HG02970 (cell line): ENCODE measurements around the gene LOXL3.
"Not testable (repeated sequence)": the region's sequence is repeated elsewhere in the genome, so short reads cannot be mapped to it uniquely, and the experiment has no call there.

Source experiments
- ATAC-seq: cut with Tn5 transposase; IDR thresholded peaks from one replicate; pipeline ENCODE4 v1.9.1; 2021; ENCODE audit warnings: mild to moderate bottlenecking, moderate library complexity, moderate number of reproducible peaks; ENCODE audit not compliant: unreplicated experiment, low FRiP score

The LOXL3 gene

GRCh38 chr2:74496997-74497776, 56.6 kb downstream of the LOXL3 start:
- no peak for ATAC-seq

DNA sequence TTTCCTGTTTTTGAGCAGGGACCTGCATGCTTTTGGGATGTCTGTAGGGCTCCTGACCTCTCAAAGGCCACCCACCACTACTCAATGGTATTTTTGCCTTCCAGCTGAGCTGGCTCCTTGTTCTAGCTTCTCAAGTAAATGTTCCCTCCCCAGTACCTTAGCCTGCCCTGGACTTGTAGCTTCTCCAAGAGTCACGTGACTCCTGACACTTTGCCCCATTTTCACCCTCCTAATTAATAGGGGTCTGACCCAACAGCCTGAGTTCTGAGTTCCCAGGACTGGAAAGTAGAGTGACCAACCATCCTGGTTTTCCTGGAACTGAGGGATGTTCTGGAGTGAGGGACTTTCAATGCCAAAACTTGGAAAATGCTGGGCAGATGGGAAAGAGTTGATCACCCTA, 58.3 kb downstream of the LOXL3 start:
- no peak for ATAC-seq

DNA sequence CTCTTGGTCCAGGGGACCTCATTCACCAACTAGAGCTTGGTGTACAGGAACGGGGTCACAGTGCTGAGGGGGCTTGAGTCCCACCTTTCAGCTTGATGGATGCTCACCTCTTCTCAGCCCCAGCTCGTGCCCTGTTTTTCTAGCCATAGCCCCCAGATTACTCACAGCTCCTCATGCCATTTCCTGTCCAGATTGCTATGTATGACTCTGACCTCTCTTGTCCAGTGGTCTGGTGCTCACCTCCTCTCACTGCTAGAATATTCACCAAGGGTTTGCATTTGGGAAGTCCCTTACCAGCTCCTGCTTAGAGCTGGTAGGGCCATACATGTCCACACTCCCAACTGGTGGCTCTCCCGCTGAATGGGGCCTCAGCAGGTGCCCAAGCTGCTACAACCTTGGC, 60.2 kb downstream of the LOXL3 start:
- no peak for ATAC-seq

GRCh38 chr2:74491648-74492544, 61.8 kb downstream of the LOXL3 start:
- no peak for ATAC-seq

- ATAC-seq: no peak
Measured at GRCh38 chr2:74489906-74490305, 63.8 kb downstream of the LOXL3 start.

DNA sequence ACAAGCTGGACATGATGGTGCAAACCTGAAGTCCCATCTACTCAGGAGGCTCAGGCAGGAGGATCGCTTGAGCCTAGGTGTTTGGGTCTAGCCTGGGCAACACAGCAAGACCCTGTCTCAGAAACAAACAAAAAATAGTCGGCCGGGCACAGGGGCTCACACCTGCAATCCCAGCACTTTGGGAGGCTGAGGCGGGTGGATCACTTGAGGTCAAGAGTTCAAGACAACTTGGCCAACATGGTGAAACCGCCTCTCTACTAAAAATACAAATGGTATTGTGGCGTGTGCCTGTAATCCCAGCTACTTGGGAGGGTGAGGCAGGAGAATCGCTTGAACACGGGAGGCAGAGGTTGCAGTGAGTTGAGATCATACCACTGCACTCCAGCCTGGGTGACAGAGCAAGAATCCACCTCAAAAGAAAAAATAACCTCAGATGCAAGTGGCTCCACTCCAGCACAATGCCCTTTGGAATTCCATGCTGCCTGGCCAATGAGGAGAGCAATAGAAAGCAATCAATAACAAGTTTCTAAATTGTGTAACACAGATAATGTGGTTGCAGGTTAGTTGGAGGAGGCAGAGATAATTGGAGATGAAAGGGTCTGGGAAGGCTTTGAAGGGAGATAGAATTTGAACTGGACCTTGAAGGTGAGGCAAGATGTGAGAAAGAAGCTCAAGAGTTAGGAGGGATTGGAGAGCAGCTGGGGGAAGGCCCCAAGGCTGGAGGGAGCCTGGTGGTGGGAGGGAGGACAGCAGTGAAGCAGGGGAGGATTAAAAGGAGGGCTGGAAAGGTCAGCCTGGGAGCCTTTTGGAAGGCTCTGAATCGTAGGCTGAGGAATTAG, 64.9 kb downstream of the LOXL3 start:
- no peak for ATAC-seq

DNA sequence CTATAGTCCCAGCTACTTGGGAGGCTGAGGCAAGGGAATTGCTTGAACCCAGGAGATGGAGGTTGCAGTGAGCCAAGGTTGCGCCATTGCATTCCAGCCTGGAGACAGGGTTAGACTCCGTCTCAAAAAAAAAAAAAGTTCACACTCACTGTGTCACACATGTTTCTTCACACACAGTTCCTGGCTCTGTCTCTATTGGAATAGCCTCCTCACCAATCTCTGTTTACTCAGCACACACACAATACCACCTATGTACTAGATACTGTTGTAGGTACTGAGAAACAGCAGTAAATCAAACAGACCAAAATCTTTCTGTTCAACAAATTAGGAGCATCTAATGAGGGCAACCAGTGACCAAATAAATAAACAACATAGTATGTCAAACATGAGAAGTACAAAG, 67.6 kb downstream of the LOXL3 start:
- no peak for ATAC-seq

DNA sequence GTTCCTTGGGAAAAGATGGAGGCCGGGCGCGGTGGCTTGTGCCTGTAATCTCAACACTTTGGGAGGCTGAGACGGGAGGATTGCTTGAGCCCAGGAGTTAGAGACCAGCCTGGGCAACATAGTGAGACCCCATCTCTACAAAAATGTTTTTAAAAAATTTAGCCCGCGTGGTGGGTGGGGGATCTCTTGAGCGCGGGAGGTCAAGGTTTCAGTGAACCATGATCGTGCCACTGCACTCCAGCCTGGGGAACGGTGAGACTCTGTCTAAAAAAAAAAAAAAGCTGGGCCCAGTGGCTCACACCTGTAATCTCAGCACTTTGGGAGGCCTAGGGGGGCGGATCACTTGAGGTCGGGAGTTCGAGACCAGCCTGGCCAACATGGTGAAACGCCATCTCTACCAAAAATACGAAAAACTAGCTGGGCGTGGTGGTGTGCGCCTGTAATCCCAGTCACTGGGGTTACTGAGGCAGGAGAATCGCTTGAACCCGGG, 70.0 kb downstream of the LOXL3 start:
- ATAC-seq: not testable (repeated sequence)

GRCh38 chr2:74482801-74483674, 70.7 kb downstream of the LOXL3 start, which contains the start of the genes CCDC142 and TTC31:
CCDC142 (minus strand) TSS chr2:74482998; CDS start chr2:74482837, 161 bp downstream.
TTC31 (plus strand) TSS chr2:74483081; CDS start chr2:74483096, 15 bp downstream.
- ATAC-seq: peak; percentile 86
